ENCODE measurements around the gene NOSIP.

GRCh38 chr19:49596407-49596806, 16.1 kb upstream of the NOSIP start:
- TF ChIP-seq CTCF (IDR thresholded peaks at IDR 0.05) (no peak), POLR2AphosphoS5 (IDR thresholded peaks at IDR 0.05; ENCODE audit: low read depth, low read length) (no peak), ELF1 (IDR thresholded peaks at IDR 0.05) (no peak), RFX5 (IDR thresholded peaks at IDR 0.05; ENCODE audit: low read length) (no peak), MXI1 (IDR thresholded peaks at IDR 0.05; ENCODE audit: low read depth, low read length) (no peak), FOXJ3 (CRISPR knock-in tag; IDR thresholded peaks at IDR 0.05) (no peak), RCOR1 (IDR thresholded peaks at IDR 0.05; ENCODE audit: low read length) (no peak), JUND (IDR thresholded peaks at IDR 0.05) (no peak), SIN3A (IDR thresholded peaks at IDR 0.05; ENCODE audit: borderline replicate concordance, low read depth, low read length) (no peak), EZH2phosphoT487 (IDR thresholded peaks at IDR 0.05; ENCODE audit: borderline replicate concordance, low read depth) (no peak)
